Activated naive CD4-positive, alpha-beta T cell (primary cell): Measurements from ENCODE around the gene RTF2.

ENCODE experiments used
- DNase-seq, 4 experiments: peaks; one replicate each; lab custom pipeline; 2025; lab: John Stamatoyannopoulos, UW

RTF2 gene

GRCh38 chr20:56439771-56440291, 28.6 kb upstream of the RTF2 start:
- no peak for DNase-seq

GRCh38 chr20:56440346-56441007, 27.9 kb upstream of the RTF2 start:
- DNase-seq, result peak in 2 of 4 experiments; percentile 4 to 10

GRCh38 chr20:56442389-56443365, 25.8 kb upstream of the RTF2 start:
- DNase-seq, result no peak

DNA sequence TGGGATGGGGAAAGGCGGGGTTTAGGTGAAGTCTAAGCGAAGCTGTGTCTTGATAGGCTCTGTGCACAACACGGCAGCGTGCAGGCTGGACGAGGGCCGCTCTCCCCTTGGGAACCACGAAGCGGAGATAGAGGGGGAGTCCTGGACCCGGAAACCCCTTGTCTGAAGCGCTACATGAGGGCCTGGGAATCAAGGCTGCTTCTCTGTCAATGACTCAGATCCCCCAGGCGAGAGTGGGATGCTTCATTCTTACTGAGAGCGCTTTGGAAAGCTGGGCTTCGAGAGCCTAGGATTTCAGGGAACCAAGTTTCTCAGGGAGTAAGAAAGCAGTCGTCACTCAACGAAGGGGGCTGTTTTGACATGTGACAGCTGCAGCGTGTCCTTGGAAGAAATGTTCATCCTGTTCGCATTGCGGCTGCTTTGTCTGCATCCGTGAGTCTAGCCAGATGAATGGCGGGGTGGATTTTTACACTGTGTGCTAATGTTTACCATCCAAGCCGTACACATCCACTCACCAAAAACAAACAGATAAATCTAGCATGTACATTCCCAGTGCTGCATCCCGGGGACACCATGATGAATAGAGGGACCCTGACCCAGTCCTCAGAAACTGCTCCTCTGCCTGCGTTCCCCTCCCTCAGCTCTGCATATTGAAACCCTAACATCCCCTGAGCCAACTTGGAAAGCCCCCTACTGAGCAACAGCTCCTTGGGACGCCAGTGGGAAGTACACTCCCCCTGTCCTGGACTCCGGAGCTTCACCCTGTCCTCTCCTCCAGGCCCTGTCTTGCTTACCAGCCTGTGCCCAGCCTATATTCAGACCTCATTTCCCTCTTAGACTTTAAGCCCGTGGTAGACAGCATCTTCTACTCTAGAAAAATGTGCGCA, 24.5 kb upstream of the RTF2 start:
- DNase-seq, result no peak

DNA sequence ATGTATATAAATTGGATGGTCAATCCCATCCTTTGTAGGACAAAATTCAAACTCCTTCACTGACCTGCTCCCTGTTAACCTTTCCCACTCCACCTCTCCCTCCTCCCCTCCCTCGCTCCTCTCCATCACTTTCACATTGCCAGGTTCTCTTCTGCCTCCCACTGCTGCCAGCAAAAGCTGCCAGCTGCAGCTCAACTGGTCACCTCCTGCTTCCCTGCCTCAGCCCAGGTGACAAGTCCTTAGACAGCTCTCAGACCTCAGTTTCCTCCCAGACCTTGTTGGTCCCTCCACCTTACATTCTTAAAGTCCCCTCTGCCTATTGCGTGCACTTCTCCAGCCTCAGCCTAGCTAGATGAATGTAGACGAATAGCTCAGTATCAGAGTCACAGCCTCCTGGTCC, 23.3 kb upstream of the RTF2 start:
- DNase-seq, result no peak

DNA sequence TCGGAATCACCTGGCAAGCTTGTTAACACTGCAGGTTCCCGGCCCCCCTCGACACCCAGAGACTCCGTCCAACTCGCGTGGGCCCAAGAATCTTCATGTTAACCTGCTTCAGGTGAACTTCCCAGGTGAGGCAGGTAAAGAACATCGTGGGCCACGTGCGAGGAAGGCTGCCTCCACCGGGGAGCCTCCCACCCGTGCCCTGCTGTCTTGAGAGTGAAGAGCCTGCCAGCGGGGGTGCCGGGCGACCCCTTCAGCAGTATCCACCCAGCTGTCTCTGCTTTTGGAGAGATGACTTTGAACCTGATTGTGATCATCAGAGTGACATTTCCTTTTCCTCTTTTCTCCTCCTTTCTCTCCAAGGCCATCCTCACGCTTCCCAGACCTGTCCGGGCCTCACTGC, 22.9 kb upstream of the RTF2 start:
- no peak for DNase-seq

DNA sequence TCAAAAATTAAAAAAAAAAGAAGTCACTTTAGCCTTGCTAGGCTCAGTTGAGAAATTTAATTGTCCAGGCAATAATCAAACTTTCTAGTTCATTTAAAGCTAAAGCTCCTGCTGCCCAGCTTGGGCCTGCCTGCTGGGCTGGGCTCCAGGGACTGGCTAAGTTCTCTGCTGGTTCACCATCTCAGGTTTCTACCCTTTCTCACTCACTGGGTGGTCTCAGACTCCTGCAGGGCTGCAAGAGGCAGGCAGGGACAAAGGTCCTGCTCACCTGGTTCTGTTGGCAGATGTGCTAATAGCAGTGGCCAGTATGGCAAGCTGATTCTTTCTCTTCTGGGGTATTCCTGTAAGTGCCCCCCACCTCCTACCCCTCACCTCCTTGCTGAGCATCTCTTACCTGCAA, 21.2 kb upstream of the RTF2 start:
- DNase-seq, result no peak

DNA sequence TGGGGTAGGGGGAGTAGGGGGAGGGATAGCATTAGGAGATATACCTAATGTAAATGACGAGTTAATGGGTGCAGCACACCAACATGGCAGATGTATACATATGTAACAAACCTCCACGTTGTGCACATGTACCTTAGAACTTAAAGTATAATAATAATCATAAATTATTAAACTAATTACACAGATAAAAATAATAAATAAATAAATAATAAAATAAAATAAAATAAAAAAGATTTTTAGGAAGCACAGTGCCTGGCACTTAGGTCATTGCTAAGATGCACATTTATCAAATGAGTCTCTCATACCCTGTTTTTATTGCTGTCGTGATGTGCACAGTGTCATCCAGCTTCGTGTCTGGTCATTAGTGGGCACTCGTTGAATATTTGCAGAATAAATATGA, 19.0 kb upstream of the RTF2 start:
- no peak for DNase-seq

- no peak for DNase-seq
Observed at GRCh38 chr20:56451056-56451765, 17.2 kb upstream of the RTF2 start.

DNA sequence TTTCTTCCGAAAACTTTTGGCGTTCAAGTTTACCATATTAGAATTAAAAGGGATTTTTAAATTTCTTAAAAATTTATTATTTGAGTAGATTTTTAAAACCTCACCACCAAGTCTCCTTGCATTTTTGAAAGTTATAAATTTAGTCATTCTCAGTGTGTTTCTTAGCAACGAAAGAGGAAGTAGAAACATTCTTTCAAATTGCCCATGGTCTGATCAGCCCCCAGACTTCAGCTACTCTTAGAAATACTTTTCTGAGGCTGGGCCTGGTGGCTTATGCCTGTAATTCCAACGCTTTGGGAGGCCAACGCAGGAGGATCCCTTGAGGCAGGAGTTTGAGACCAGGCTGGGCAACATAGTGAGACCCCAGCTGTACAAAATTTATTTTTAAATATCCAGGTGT, 15.1 kb upstream of the RTF2 start:
- DNase-seq, result no peak

GRCh38 chr20:56454754-56455153, 13.7 kb upstream of the RTF2 start:
- DNase-seq, result no peak

DNA sequence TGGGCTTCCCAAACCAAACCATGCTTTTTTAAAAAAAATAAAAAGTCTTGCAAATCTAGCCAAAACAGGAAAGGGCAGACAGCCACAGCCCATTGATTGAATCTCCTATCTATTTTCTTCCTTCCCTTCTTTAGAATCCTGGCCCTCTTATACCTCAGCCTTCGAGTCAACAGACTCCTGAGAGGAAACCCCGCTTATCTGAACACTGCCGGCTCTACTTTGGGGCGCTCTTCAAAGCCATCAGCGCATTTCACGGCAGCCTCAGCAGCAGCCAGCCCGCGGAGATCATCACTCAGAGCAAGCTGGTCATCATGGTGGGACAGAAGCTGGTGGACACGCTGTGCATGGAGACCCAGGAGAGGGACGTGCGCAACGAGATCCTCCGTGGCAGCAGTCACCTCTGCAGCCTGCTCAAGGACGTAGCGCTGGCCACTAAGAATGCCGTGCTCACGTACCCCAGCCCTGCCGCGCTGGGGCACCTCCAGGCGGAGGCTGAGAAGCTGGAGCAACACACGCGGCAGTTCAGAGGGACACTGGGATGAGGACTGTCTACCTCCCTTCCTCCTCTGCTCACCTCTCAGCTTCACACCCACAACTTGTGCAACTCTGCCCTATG, 10.1 kb upstream of the RTF2 start:
- no peak for DNase-seq

DNA sequence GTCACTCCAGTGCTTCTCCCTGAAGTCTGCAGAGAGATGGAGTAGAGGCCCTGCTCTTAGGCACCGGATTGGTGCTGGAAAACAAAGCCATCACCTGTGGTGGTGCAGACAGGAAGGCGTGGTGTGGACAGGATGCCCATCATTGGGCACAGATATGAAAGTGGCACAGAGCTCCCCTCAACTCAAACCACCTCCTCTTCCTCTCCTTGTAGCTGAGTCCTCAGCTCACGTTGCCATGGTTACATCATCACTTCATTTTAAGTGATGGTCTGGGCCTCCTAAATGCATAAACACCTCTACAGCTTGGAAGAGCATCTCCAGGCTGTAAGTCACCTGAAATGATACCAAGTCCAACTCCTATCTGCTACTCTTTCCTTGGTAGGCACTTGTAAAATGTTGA, 8.0 kb upstream of the RTF2 start:
- DNase-seq, result no peak

- no peak for DNase-seq
Observed at GRCh38 chr20:56461576-56461975, 6.9 kb upstream of the RTF2 start.

GRCh38 chr20:56463428-56463827, 5.0 kb upstream of the RTF2 start:
- no peak for DNase-seq

- DNase-seq, result no peak
Observed at GRCh38 chr20:56465997-56466396, 2.4 kb upstream of the RTF2 start.

- DNase-seq, result no peak
Observed at GRCh38 chr20:56467968-56468315, 485 bp upstream of the RTF2 start.

- DNase-seq, result no peak
Observed at GRCh38 chr20:56469077-56469449, 636 bp downstream of the RTF2 start.

- DNase-seq, result no peak
Observed at GRCh38 chr20:56483970-56484369, 15.5 kb downstream of the RTF2 start.

DNA sequence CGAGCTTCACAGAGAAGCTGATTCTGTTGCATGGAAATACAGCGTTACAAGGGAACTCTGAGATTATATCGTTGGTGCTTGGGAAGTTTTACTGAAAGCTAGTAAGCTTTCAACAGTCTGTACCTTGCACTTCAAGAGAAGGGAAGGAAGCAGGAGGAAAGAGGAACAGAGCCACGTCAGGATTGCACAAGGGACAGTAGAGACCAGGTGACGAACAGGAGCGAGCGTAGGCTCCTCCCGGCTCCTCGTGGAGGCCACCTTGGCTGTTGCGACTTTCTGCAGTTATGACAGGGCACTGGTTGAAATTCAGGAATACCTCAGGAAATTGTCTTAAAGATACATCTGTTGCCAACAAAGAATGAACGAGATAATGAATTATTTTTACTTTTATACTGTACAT, 18.8 kb downstream of the RTF2 start:
- no peak for DNase-seq

- DNase-seq, result no peak
Observed at GRCh38 chr20:56488566-56488965, 20.1 kb downstream of the RTF2 start.
